ENCODE data around the gene VPS13C.
A peak's percentile ranks its signal among the peaks of the same experiment; 100 is the strongest.
"Not testable (repeated sequence)": the region's sequence is repeated elsewhere in the genome, so short reads cannot be mapped to it uniquely, and the experiment has no call there.

Gene VPS13C

DNA sequence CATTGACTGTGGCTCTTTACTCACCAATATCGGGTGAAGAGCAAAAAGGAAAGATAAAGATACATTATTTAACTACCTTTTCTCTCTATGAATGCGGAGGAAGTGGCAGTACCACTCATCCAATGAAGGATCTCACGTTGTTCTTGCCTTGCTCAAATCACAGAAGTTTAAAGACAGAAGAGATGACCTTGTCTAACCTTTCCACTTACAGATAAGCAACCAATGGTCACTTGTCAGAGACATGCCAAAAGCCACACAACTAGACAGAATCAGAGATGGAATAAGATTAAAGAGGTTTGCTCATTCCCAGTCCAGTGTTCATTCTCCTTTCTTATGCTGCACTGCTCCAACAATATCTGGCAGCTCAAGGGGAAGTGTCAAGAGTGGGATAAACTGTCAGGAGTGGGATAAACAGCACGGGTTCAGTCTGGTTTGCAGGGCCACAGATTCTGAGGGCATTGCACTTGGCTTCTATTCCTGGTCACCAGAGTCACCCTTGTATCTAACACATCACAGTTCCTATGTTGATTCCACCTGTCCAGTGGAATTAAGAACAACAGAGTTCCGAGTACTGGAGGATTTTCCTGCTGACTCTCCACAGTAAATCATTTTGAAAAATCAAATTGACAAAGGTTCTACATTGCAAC is 6.7 kb downstream of the VPS13C start:
- DNase-seq: no peak
- in situ Hi-C loops (cut with MboI; ENCODE audit: low pct_unique_long_range_greater_than_20kb, low sequenced_read_pairs): no loop called here

DNA sequence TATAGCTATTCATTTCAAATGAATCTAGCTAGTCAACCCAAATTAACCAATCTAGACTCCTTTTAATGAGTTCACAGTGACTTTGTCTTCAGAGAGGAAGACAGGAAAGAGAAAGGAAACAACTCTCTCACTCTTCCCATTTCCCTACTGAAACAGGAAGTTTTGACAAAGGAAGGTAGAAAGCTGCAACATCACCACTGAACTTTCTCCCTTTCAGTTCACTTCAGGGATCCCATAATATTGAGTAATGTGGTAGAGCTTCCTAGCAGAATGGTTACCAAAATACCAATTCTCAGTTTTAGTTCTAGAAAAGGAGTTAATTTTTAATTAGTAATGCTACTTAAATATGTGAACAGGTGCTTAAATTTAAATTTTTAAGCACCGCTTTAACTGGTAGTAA is 7.5 kb downstream of the VPS13C start:
- in situ Hi-C loops (cut with MboI; ENCODE audit: low pct_unique_long_range_greater_than_20kb, low sequenced_read_pairs): no loop called here

DNA sequence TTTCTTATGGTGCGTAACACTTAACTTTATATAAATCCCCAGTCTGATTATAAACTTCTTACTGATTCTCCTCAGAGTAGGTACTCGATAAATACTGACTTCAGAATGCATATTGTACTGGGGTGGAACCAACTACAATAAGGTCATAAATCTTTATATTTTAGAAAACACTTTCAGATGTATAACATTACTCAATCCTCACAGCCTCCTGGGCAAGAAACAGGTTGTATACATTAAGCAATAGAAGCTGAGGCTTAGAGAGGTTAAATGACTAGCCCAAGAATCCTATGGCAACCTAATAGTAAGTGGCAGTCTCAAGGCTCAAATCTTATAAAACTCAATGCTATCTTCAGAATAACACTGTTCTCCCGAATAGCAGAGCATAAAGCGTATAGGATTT is 9.1 kb downstream of the VPS13C start:
- in situ Hi-C loops (cut with MboI; ENCODE audit: low pct_unique_long_range_greater_than_20kb, low sequenced_read_pairs): no loop called here
- DNase-seq: no peak

More for the DNA sequence above, 7.5 kb downstream of the VPS13C start:
- peak; percentile 39 for DNase-seq

DNA sequence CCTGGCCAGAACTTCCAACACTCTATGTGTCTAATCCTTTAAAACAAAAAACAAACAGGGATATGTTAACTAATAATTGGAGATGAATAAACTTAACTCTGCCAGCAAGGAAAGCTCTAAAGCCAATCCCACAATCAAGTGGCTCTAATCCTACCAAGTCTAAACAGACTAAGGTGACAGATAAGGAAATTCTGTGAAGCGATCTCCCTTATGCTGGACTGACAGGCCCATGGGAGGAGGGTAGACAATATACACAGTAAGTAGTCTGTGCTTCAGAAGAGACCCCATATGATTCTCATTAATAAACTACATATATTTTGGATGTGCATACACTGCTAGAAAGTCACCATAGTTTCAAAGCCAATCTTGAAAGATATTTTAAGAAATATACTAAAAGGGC is 10.1 kb downstream of the VPS13C start:
- in situ Hi-C loops (cut with MboI; ENCODE audit: low pct_unique_long_range_greater_than_20kb, low sequenced_read_pairs): no loop called here
- DNase-seq: peak; percentile 42

DNA sequence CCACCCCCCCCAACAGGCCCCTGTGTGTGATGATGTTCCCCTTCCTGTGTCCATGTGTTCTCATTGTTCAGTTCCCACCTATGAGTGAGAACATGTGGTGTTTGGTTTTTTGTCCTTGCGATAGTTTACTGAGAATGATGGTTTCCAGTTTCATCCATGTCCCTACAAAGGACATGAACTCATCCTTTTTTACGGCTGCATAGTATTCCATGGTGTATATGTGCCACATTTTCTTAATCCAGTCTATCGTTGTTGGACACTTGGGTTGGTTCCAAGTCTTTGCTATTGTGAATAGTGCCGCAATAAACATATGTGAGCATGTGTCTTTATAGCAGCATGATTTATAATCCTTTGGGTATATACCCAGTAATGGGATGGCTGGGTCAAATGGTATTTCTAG is 12.0 kb downstream of the VPS13C start:
- DNase-seq; in situ Hi-C loops (cut with MboI; ENCODE audit: low pct_unique_long_range_greater_than_20kb, low sequenced_read_pairs): not testable (repeated sequence)

DNA sequence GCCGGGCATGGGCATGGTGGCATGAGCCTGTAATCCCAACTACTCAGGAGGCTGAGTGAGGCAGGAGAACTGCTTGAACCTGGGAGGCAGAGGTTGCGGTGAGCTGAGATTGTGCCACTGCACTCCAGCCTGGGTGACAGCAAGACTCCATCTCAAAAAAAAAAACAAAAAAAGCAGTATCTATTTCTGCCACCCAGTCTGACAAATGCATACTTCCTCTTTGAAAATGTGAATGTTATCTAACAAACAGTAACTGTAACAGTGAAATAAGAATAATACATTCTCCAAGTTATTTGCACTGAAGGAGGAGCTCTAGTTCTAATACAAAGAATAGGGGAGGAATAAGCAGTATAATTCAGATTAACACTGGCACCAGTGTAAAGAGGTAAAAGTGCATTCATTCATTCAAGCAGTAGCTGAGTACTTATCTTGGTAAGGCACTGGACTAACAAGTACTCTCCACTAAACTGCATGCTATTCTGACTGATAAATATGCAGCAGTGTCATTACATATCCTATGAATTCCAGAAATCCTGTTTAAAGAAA is 12.9 kb downstream of the VPS13C start:
- DNase-seq: peak; percentile 60
- in situ Hi-C loops (cut with MboI; ENCODE audit: low pct_unique_long_range_greater_than_20kb, low sequenced_read_pairs): no loop called here

DNA sequence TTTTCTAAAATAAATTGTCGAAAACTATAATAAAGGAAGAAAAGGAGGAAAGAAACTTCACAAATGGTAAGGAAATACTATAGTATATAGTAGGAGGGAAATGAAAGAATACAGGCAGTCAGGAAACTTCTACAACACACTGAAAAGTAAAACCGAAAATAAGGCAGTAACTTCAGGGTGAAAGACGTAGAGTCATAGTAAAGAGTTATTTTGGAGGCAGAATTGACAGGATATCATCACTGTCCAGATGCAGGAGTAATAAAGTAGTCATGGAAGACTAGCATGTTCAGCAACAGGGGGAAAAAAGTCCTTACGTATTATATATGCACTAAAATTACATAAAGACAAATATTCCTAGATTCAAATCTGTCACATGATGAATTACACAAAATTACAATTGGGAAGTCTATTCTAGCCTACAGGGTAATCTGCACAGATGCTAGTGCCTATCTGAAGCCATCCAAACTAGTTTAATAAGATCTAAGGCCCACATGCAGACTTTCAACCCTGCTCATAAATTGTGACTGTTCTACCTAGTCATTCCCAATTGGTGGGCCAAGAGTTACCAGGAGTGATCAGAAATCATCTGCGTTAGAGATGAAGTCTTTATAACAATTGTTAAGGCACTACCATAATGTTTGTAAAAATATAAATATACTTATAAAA is 14.0 kb downstream of the VPS13C start:
- DNase-seq: no peak
- in situ Hi-C loops (cut with MboI; ENCODE audit: low pct_unique_long_range_greater_than_20kb, low sequenced_read_pairs): no loop called here

DNA sequence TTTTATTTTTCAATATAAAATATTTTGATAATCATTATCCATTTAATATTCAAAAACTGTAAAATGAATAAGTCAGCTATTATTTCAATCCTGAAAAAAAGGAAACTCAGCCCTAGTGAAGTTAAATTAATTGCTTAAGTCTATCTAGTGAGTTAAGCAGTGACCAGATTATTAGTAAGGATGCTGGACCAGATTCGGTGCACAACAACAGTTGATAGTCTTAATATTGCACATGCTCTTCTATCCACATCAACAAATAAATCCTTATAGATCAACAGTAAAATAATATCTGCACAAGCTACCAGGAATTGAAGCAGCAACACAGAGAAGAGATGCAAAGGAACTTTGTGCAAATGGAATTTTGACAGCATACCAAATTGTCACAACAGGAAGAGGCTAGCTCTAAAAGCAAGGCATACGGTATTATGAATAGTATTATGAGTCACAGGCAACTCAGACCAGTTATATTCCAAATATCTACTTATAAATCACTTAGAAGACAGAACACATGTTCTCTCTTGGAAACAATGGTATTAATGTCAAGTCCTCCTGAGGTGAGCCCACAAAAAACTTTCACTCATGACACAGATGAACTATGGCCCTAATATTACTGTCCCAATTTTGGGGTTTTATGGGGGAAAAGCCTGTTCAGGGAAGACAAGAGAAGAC is 24.9 kb downstream of the VPS13C start:
- in situ Hi-C loops (cut with MboI; ENCODE audit: low pct_unique_long_range_greater_than_20kb, low sequenced_read_pairs): no loop called here
- DNase-seq: no peak

DNA sequence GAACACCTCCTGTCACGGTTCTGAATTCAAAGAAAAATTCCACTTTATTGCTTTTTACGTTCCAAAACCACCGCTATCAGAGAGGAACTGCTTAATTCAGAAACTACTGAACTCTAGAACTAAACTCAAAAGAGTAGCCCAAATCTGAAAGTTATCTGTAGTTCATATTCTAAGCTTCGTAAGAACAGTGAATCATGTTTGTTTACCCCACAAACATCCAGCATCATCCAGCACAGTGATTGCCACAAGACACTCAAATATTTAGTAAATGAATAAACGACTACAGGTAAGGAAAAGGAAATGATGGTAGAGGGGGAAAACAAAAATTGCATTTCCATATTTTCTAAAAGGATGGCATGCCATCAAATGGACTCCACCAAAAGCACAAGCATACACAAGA is 32.3 kb downstream of the VPS13C start:
- in situ Hi-C loops (cut with MboI; ENCODE audit: low pct_unique_long_range_greater_than_20kb, low sequenced_read_pairs): no loop called here

DNA sequence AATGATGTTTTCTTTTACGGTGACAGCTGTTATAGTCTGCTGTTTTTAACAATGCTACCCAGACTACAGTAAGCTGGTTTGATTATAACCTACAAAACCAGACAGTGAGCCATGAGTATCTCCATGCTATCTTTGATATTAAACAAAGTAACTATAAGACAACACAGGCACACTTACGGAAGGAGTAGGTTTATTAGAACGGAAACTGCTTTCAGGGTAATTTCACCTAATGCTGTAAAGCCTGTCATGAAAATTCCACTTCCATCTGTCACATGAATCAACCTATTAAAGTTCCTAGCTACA is 33.0 kb downstream of the VPS13C start:
- in situ Hi-C loops (cut with MboI; ENCODE audit: low pct_unique_long_range_greater_than_20kb, low sequenced_read_pairs): no loop called here
- DNase-seq: no peak

More for the DNA sequence above, 32.3 kb downstream of the VPS13C start:
- DNase-seq: no peak

DNA sequence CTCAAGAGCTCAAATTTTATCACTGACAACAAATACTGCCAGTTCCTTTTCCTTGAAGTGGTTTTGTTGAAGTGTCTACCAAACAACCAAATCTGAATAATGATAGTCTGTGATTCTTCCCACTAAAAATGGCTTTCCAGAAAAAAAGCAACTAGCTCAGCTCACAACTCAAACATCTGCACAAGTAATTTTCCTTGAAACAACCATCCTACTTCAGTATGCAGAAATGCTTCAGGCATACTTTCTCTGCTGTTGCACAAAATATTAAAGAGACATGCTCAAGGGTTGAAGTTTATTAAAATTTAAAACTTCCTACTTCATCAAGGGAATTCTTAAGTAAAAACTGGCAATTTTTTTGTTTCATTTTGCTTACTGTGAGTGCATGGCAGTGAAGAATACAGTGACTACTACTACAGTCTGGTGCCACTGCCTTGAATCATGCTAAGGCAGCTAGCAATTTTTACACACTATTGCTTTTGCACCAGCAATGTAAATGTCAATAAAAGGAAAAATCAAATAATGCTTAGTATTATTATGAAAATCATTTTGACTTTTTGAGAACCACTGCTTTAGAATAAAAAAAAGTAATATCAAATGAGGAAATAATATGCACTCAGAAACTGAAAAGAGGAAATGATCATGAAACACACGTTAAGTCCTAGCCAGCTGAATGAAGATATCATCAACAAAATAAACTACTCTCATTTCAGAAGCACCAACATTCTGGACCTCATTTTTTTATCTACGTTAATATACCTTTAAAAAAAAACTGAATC is 33.6 kb downstream of the VPS13C start:
- peak; percentile 34 for DNase-seq
- in situ Hi-C loops (cut with MboI; ENCODE audit: low pct_unique_long_range_greater_than_20kb, low sequenced_read_pairs): no loop called here

DNA sequence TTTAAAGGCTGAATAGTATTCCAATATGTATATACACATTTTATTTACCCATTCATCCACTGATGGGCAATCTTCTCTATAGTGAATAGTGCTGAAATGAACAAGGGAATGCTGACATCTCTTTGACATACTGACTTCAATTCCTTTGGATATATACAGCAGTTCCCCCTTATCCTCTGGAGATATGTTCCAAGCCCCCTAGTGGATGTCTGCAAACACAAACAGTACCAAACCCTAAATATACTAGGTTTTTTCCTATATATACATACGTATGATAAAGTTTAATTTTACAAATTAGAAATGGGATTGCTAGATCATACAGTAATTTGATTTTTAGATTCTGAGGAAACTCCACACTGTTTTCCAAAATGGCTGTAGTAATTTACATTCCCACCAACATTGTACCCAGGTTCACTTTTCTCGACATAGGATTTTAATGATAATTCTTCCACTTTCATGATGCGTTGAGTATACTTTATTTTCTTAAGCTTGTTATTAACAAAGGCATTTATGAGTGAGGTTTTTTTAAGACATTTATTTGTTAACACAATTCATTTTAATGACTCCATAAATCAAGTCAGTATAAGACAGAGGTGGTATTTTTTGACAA is 38.2 kb downstream of the VPS13C start:
- peak; percentile 25 for DNase-seq
- in situ Hi-C loops (cut with MboI; ENCODE audit: low pct_unique_long_range_greater_than_20kb, low sequenced_read_pairs): no loop called here

DNA sequence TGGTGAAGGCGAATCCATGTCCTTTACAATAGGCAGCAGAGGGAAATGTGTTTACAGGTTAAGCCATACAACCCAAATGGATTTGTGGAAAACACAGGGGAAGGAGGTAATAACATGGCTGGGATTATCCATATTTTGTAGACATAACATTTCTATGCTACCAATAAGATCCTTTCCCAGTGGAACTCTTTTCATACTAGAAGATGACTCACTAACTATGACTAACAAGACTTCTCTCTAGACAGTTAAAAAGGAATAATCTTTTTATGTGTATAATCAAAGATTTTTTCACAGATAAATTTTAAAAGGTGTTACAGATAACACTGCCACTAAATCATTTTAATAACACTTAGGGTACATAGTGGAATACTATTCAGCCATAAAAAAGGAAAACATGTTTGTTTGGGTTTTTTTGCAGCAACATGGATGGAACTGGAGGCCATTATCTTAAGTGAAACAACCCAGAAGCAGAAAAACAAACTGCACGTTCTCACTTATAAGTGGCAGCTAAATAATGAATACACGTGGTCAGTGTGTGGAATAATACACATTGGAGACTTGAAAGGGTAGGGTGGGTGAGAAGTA is 39.6 kb downstream of the VPS13C start:
- DNase-seq: no peak
- in situ Hi-C loops (cut with MboI; ENCODE audit: low pct_unique_long_range_greater_than_20kb, low sequenced_read_pairs): no loop called here

DNA sequence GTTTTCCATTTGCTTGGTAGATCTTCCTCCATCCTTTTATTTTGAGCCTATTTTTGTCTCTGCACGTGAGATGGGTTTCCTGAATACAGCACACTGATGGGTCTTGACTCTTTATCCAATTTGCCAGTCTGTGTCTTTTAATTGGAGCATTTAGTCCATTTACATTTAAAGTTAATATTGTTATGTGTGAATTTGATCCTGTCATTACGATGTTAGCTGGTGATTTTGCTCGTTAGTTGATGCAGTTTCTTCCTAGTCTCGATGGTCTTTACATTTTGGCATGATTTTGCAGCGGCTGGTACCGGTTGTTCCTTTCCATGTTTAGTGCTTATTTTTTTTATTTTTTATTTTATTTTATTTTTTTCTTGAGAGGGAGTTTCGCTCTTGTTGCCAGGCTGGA is 54.9 kb downstream of the VPS13C start:
- in situ Hi-C loops (cut with MboI; ENCODE audit: low pct_unique_long_range_greater_than_20kb, low sequenced_read_pairs); DNase-seq: not testable (repeated sequence)

DNA sequence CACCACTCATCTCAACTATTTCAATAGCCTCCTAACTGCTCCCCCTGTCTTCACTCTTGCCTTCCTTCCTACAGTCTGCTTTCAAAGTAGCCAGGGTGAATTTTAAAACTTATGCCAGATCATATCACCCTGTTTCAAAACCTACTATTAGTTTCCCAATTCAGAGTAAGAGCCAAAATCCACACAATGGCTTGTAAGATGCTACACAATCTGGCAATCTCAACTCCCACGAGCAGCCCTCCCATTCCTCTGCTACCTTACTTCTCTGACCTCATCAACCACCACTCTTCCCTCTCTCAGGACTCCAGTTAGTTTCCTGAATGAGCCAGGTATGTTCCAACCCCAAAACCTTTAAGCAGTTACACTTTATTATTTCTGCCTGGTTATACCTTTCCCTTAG is 62.5 kb downstream of the VPS13C start:
- in situ Hi-C loops (cut with MboI; ENCODE audit: low pct_unique_long_range_greater_than_20kb, low sequenced_read_pairs): no loop called here
- DNase-seq: no peak

DNA sequence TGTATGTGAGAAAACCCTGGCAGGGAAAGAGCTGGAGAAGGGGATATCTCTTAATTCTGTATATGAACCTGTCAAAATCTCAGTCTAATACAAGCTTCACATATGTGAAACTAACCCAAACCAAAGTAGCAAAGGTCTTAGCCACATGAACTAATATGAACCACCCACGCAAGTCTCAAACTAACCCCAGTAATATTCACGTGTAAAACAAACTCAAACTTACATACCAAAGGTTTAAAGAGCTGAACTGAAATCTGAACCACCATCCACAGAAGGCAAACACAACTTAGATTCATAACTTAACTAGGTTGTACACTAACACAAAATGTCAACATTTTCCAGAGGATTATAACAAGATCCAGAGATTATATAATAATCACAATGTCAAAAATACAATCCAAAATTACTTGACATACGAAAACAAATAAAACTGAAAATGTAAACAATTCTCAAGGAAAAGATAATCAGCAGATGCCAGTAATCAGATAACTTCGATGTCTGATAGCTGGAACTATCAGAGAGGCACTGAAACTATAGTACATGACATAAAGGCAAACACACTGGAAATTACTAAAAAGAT is 64.1 kb downstream of the VPS13C start:
- in situ Hi-C loops (cut with MboI; ENCODE audit: low pct_unique_long_range_greater_than_20kb, low sequenced_read_pairs): no loop called here
- DNase-seq: no peak

DNA sequence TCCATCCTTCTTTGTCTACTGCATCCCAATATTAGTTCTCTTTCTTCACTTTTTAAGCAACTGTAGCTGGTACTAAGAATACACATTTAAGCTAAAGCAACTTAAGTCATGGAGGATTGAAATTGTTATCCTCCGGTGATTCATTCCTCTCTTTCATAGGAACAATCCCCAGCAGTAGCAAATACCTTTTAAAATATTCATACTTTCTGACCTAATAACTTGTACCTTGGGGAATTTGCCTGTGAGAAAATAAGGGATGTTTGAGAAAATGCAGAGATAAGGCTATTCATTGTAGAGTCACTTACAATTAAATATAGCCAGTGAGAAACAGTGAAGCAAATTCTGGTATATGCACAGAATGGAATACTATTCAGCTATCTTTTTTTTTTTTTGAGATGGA is 66.0 kb downstream of the VPS13C start:
- DNase-seq: no peak
- in situ Hi-C loops (cut with MboI; ENCODE audit: low pct_unique_long_range_greater_than_20kb, low sequenced_read_pairs): no loop called here

DNA sequence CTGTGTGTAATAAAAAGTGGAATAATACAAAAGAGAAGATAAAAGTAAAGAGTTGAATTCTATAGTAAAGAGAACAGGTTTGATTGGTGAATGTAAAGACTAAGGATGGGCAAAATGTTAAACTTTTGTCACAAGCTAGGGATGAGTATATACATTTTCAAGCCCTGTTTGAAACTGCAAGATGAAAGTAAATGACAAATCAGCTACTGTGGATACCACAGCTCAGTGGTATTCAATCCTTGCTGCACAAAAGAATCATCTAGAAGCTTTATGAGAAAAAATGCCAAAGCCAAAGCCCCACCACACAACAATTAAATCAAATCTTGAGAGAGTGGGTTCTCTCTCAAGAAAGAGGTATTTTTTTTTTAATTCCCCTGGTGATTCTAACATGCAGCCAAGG is 67.7 kb downstream of the VPS13C start:
- in situ Hi-C loops (cut with MboI; ENCODE audit: low pct_unique_long_range_greater_than_20kb, low sequenced_read_pairs): no loop called here

DNA sequence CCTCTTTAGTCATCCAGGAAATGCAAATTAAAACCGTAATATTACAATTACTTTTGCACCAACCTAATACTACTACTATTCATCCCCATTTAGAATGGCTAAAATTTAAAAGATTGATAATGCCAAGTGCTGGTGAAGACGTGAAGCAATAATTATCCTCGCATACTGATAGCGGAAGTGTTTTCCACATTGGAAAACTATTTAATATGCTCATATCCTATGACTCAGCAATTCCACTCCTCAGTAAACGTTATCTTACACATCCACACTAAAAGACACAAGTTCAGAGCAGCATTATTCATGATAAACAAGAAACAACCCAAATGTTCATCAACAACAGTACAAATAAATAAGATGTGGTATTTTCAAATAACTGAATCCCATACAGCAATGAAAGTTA is 70.6 kb downstream of the VPS13C start:
- DNase-seq: no peak
- in situ Hi-C loops (cut with MboI; ENCODE audit: low pct_unique_long_range_greater_than_20kb, low sequenced_read_pairs): no loop called here

More for the DNA sequence above, 67.7 kb downstream of the VPS13C start:
- no peak for DNase-seq
